ENCODE results near the gene LAYN. TPM values are rescaled to one million over a fixed set of nuclear protein-coding genes. Genes with fewer than 3 reads are reported as not detected.

The LAYN gene
- polyA plus RNA-seq, 1 of the 3 experiments (the other 2 are of a cell fraction): 366 TPM

GRCh38 chr11:111531687-111532364, 8.7 kb upstream of the LAYN start (continued):
- TF ChIP-seq REST (IDR thresholded peaks at IDR 0.05; ENCODE audit: low read depth, low read length): peak; percentile 59
- no peak for TF ChIP-seq FOXJ3 (CRISPR knock-in tag; IDR thresholded peaks at IDR 0.05)
- TF ChIP-seq, protein P1, sequence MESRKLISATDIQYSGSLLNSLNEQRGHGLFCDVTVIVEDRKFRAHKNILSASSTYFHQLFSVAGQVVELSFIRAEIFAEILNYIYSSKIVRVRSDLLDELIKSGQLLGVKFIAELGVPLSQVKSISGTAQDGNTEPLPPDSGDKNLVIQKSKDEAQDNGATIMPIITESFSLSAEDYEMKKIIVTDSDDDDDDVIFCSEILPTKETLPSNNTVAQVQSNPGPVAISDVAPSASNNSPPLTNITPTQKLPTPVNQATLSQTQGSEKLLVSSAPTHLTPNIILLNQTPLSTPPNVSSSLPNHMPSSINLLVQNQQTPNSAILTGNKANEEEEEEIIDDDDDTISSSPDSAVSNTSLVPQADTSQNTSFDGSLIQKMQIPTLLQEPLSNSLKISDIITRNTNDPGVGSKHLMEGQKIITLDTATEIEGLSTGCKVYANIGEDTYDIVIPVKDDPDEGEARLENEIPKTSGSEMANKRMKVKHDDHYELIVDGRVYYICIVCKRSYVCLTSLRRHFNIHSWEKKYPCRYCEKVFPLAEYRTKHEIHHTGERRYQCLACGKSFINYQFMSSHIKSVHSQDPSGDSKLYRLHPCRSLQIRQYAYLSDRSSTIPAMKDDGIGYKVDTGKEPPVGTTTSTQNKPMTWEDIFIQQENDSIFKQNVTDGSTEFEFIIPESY (IDR thresholded peaks at IDR 0.05; ENCODE audit: borderline replicate concordance, low read depth): no peak
- no peak for TF ChIP-seq USF1 (IDR thresholded peaks at IDR 0.05; ENCODE audit: borderline replicate concordance, low read depth)
- TF ChIP-seq RAD21 (IDR thresholded peaks at IDR 0.05; ENCODE audit: low read length): no peak
- peak; percentile 77 for TF ChIP-seq TCF12 (IDR thresholded peaks at IDR 0.05)
- TF ChIP-seq MEF2A (IDR thresholded peaks at IDR 0.05; ENCODE audit: borderline replicate concordance, low read depth): 0 out of 2 replicates have a peak, but pooled peaks have one; percentile 12
- no peak for TF ChIP-seq CHD2 (IDR thresholded peaks at IDR 0.05; ENCODE audit: low read length, partially characterized antibody)
- TF ChIP-seq, protein P2, sequence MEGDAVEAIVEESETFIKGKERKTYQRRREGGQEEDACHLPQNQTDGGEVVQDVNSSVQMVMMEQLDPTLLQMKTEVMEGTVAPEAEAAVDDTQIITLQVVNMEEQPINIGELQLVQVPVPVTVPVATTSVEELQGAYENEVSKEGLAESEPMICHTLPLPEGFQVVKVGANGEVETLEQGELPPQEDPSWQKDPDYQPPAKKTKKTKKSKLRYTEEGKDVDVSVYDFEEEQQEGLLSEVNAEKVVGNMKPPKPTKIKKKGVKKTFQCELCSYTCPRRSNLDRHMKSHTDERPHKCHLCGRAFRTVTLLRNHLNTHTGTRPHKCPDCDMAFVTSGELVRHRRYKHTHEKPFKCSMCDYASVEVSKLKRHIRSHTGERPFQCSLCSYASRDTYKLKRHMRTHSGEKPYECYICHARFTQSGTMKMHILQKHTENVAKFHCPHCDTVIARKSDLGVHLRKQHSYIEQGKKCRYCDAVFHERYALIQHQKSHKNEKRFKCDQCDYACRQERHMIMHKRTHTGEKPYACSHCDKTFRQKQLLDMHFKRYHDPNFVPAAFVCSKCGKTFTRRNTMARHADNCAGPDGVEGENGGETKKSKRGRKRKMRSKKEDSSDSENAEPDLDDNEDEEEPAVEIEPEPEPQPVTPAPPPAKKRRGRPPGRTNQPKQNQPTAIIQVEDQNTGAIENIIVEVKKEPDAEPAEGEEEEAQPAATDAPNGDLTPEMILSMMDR (IDR thresholded peaks at IDR 0.05): no peak
- TF ChIP-seq FOXM1 (IDR thresholded peaks at IDR 0.05; ENCODE audit: low read depth): no peak
- TF ChIP-seq SMC3 (IDR thresholded peaks at IDR 0.05; ENCODE audit: low read depth, low read length): no peak
- peak in 1 of 2 experiments; percentile 74; a peak in 1 of 4 replicates for TF ChIP-seq EP300 (IDR thresholded peaks at IDR 0.05; ENCODE audit: borderline replicate concordance in 1 of 2, low read depth in 1 of 2, low read length in 1 of 2)
- TF ChIP-seq RCOR1 (IDR thresholded peaks at IDR 0.05; ENCODE audit: low read length): no peak
- TF ChIP-seq NRF1 (IDR thresholded peaks at IDR 0.05; ENCODE audit: low read depth, low read length): no peak
- peak; percentile 60 for TF ChIP-seq TEAD4 (IDR thresholded peaks at IDR 0.05; ENCODE audit: borderline replicate concordance, insufficient read depth)
- peak; percentile 30; the same call in 1 of the 2 replicates for TF ChIP-seq RXRA (IDR thresholded peaks at IDR 0.05; ENCODE audit: borderline replicate concordance, low read depth)
- TF ChIP-seq ELF1 (IDR thresholded peaks at IDR 0.05): no peak
- TF ChIP-seq FOSL2 (IDR thresholded peaks at IDR 0.05; ENCODE audit: borderline replicate concordance, low read depth): peak; percentile 95
- no peak; the same call in 1 of the 2 replicates for TF ChIP-seq GABPA (IDR thresholded peaks at IDR 0.05; ENCODE audit: low read depth)
- TF ChIP-seq, protein P3, sequence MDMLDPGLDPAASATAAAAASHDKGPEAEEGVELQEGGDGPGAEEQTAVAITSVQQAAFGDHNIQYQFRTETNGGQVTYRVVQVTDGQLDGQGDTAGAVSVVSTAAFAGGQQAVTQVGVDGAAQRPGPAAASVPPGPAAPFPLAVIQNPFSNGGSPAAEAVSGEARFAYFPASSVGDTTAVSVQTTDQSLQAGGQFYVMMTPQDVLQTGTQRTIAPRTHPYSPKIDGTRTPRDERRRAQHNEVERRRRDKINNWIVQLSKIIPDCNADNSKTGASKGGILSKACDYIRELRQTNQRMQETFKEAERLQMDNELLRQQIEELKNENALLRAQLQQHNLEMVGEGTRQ (IDR thresholded peaks at IDR 0.05; ENCODE audit: borderline replicate concordance, low read depth, low read length): no peak
- no peak for TF ChIP-seq GATA2 (CRISPR knock-in tag; IDR thresholded peaks at IDR 0.05)
